GM12878 (cell line): ENCODE results near the gene MYBPC1. TPM values are rescaled to one million over a fixed set of nuclear protein-coding genes. Genes with fewer than 3 reads are reported as not detected.

Source experiments
- ATAC-seq: fragments of 200-7000 bp; cut with Tn5 transposase; 3 replicates; pipeline ENCODE4 v1.9.1; 2020; ENCODE audit warnings: mild to moderate bottlenecking, moderate library complexity
- BruUV-seq: library from RNA; stranded (reverse); fragments of 400-500 nt; replicated peaks from 2 replicates; lab custom pipeline; 2021; lab: Mats Ljungman, UMichigan
- CTCF ChIA-PET: fragments of 300-600 bp; sonication (Branson Sonifier 250); formaldehyde crosslinking; extraction: SDS; loops from one replicate; lab custom pipeline; 2021; ENCODE audit warnings: inconsistent platforms; lab: Yijun Ruan, JAX
- POLR2A ChIA-PET: fragments of 350-600 bp; formaldehyde crosslinking; extraction: SDS; loops from one replicate; lab custom pipeline; 2021; ENCODE audit warnings: inconsistent platforms; lab: Charles Lee
- RAD21 ChIA-PET: fragments of 300-600 bp; sonication (Branson Sonifier 250); formaldehyde crosslinking; loops from one replicate; lab custom pipeline; 2023; ENCODE audit warnings: antibody characterized with exemption; ENCODE audit not compliant: unreplicated experiment; lab: Charles Lee
- SMC1A ChIA-PET: fragments of 300-600 bp; sonication (Branson Sonifier 250); formaldehyde crosslinking; loops from one replicate; lab custom pipeline; 2023; ENCODE audit not compliant: unreplicated experiment, uncharacterized antibody; lab: Charles Lee
- DNase-seq: peaks from one replicate; pipeline ENCODE4 v3.0.0-alpha.2; 2011; ENCODE audit warnings: low read depth, low spot score
- FAIRE-seq: peaks from 3 replicates; lab custom pipeline; 2011; peaks lifted over from hg19 to GRCh38; lab: Jason Lieb, UNC
- H2AFZ ChIP-seq: 2 replicates; pipeline ENCODE4 v1.6.0; 2011; ENCODE audit warnings: low read depth, low read length, control low read depth; ENCODE audit not compliant: control insufficient read depth
- H3K27ac ChIP-seq: 2 replicates; pipeline ENCODE4 v1.5.1; 2011; ENCODE audit warnings: control low read depth; ENCODE audit not compliant: control insufficient read depth, insufficient read depth
- H3K27me3 ChIP-seq, 2 experiments: replicated peaks in 1 of 2; 2 replicates each; pipeline versions ENCODE4 v1.6.0 to v1.6.1; 2011; ENCODE audit warnings: low read length in 1 of 2; ENCODE audit not compliant: control insufficient read depth in 2 of 2, insufficient read depth in 2 of 2
- H3K36me3 ChIP-seq, 2 experiments: 2 replicates each; pipeline ENCODE4 v1.5.1; 2011; ENCODE audit warnings: low read length in 1 of 2; ENCODE audit not compliant: control insufficient read depth in 2 of 2, insufficient read depth in 2 of 2
- H3K4me1 ChIP-seq: 2 replicates; pipeline ENCODE4 v1.6.1; 2011; ENCODE audit warnings: mild to moderate bottlenecking, low read length, moderate library complexity, mixed read lengths; ENCODE audit not compliant: control insufficient read depth, insufficient read depth
- H3K4me2 ChIP-seq: 2 replicates; pipeline ENCODE4 v1.6.0; 2011; ENCODE audit warnings: control low read depth; ENCODE audit not compliant: control insufficient read depth, insufficient read depth
- H3K4me3 ChIP-seq: fragments of 200-600 bp; sonication (generic); 2 replicates; pipeline ENCODE4 v1.5.1; 2016
- H3K79me2 ChIP-seq: 2 replicates; pipeline ENCODE4 v1.6.0; 2011; ENCODE audit warnings: low read length; ENCODE audit not compliant: control insufficient read depth, insufficient read depth
- H3K9ac ChIP-seq: 2 replicates; pipeline ENCODE4 v1.8.0; 2011; ENCODE audit warnings: low read length, control low read depth, mixed read lengths; ENCODE audit not compliant: control insufficient read depth, insufficient read depth
- H3K9me3 ChIP-seq: replicated peaks from 3 replicates; pipeline ENCODE4 v1.5.1; 2011; ENCODE audit warnings: mild to moderate bottlenecking, low read length; ENCODE audit not compliant: control insufficient read depth, insufficient read depth
- H4K20me1 ChIP-seq: 2 replicates; pipeline ENCODE4 v1.6.0; 2011; ENCODE audit not compliant: control insufficient read depth, insufficient read depth
- CBX3 ChIP-seq: fragments of 200-600 bp; sonication (generic); IDR thresholded peaks from 2 replicates; pipeline ENCODE4 v1.6.1; 2016; ENCODE audit warnings: low read depth, borderline replicate concordance
- CHD2 ChIP-seq: IDR thresholded peaks from 2 replicates; pipeline ENCODE4 v1.6.1; 2011; ENCODE audit warnings: low read depth, low read length, improper control_type of control experiment, borderline replicate concordance
- CHD4 ChIP-seq: fragments of 200-600 bp; sonication (generic); IDR thresholded peaks from 2 replicates; pipeline ENCODE4 v1.6.1; 2016; ENCODE audit warnings: mild to moderate bottlenecking
- E4F1 ChIP-seq: fragments of 450-650 bp; IDR thresholded peaks from 2 replicates; pipeline ENCODE4 v1.6.1; 2018; ENCODE audit warnings: borderline replicate concordance, mild to moderate bottlenecking; ENCODE audit not compliant: partially characterized antibody
- EED ChIP-seq: sonication (generic); IDR thresholded peaks from 2 replicates; pipeline ENCODE4 v1.6.1; 2016; ENCODE audit warnings: antibody characterized with exemption, low read depth
- HDAC6 ChIP-seq: fragments of 200-600 bp; sonication (generic); IDR thresholded peaks from one replicate; pipeline ENCODE4 v1.8.0; 2017; ENCODE audit warnings: antibody characterized with exemption; ENCODE audit not compliant: unreplicated experiment
- IRF5 ChIP-seq: fragments of 450-650 bp; IDR thresholded peaks from 2 replicates; pipeline ENCODE4 v1.6.1; 2017; ENCODE audit warnings: borderline replicate concordance
- KLF5 ChIP-seq: fragments of 450-650 bp; IDR thresholded peaks from 2 replicates; pipeline ENCODE4 v1.6.1; 2014; ENCODE audit warnings: mild to moderate bottlenecking; ENCODE audit not compliant: partially characterized antibody
- MYC ChIP-seq: IDR thresholded peaks from 2 replicates; pipeline ENCODE4 v1.6.1; 2011; ENCODE audit warnings: mild to moderate bottlenecking, low read length, moderate library complexity, inconsistent platforms; ENCODE audit not compliant: insufficient read depth, insufficient replicate concordance, insufficient read length, severe bottlenecking
- PML ChIP-seq: IDR thresholded peaks from 2 replicates; pipeline ENCODE4 v1.6.1; 2012; ENCODE audit warnings: low read length, inconsistent platforms
- POLR2A ChIP-seq: IDR thresholded peaks from 2 replicates; pipeline ENCODE4 v1.6.1; 2011; ENCODE audit warnings: low read depth, mild to moderate bottlenecking, low read length
- USF2 ChIP-seq: IDR thresholded peaks from 2 replicates; pipeline ENCODE4 v1.6.1; 2011; ENCODE audit warnings: low read depth, low read length, improper control_type of control experiment, borderline replicate concordance
- WGBS: methylation state at CpG from one replicate; pipeline ENCODE4 v1.1.6; 2016; ENCODE audit warnings: low lambda C conversion rate; ENCODE audit not compliant: insufficient replicate concordance, insufficient coverage; ENCODE audit errors: missing lambda C conversion rate; 5-methylcytosine and 5-hydroxymethylcytosine counted together
- in situ Hi-C: fragments of 300-500 bp; cut with MboI; formaldehyde crosslinking; loops from 9 replicates; pipeline ENCODE4 v1.14.3; 2018; ENCODE audit warnings: mixed read lengths
- intact Hi-C: fragments of 100-400 bp; cut with micrococcal nuclease; formaldehyde crosslinking; loops from one replicate; pipeline ENCODE4 v1.14.2; 2022; ENCODE audit not compliant: unreplicated experiment
- polyA plus RNA-seq, 11 experiments: library from polyadenylated mRNA; depleted of rRNA in 4 of 11; unstranded in 6 of 11; stranded (reverse) in 5 of 11; fragments of >200 nt; fragmentation: Nextera tagmentation in 4 of 11; fragmentation: Illumina TruSeq in 1 of 11; extraction: Ambion mirVana in 4 of 11; extraction: Trizol in 1 of 11; gene quantifications; 1 replicate in 1 of 11; 2 replicates in 10 of 11; pipeline versions ENCODE4 v1.2.1 to v1.2.3, GENCODE V29; 2011 to 2016; ENCODE audit warnings: inconsistent platforms in 2 of 11, missing spikeins in 2 of 11, low read depth in 1 of 11
- total RNA-seq, 4 experiments: library from RNA; depleted of rRNA in 3 of 4; stranded (reverse); fragments of >200 nt in 3 of 4; fragmentation: Illumina TruSeq in 1 of 4; extraction: Trizol in 1 of 4; gene quantifications; 2 replicates each; pipeline versions ENCODE4 v1.2.1 to v1.2.3, GENCODE V29; 2013 to 2021
- TF ChIP-seq, protein P1 (sequence below): IDR thresholded peaks from 2 replicates; pipeline ENCODE4 v1.6.1; 2012; ENCODE audit warnings: mild to moderate bottlenecking, low read depth, low read length

The MYBPC1 gene
- total and polyA plus RNA-seq, 10 of the 15 experiments (the other 5 are each of a cell fraction or from before 2014, with no cell fraction given) = not detected

DNA sequence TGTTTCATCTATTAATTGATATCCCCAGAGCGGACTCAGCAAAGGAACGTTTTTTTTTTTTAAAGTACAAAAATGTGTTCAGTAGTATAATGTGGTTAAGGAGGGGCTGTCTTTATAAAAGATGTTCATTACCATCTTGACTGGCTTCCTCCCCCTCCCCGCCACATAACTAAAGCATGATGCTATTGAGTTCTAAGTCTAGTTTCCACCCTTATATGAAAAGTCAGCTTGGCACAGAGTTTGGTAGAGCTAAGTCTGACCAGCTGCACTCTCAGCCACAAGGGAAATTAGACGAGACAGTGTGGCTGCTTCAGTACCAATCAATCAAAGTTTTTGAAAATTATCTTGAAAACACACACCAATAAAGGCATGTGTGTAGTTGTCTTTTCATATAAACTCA, 1.9 kb upstream of the MYBPC1 start (continued):
- TF ChIP-seq MYC = no peak
- TF ChIP-seq, all 136 proteins: peak for 0

DNA sequence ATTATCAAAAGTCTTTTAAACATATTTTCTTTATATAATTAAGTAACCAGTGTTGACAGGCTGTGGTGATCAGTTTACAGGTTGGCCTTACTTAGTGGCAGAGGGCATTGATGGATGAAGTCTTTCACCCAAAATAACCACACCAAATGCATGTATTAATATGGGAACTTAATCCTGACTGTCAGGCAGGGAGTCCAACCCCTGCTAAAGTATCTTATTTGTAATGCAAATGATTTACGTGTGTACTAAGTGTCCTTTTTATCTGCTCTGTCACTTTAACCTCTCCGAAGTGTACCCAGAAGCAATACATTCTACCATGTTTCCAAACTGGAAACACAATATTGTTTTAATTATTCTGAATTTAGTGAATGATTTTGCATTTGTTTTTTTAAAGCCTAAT, 1.4 kb downstream of the MYBPC1 start:
- TF ChIP-seq KLF5 (no peak), CHD4 (no peak), USF2 (no peak), POLR2A (no peak), CBX3 (no peak), CHD2 (no peak), EED (no peak), PML (no peak), E4F1 (no peak), IRF5 (no peak), HDAC6 (no peak)
- TF ChIP-seq, protein P1, sequence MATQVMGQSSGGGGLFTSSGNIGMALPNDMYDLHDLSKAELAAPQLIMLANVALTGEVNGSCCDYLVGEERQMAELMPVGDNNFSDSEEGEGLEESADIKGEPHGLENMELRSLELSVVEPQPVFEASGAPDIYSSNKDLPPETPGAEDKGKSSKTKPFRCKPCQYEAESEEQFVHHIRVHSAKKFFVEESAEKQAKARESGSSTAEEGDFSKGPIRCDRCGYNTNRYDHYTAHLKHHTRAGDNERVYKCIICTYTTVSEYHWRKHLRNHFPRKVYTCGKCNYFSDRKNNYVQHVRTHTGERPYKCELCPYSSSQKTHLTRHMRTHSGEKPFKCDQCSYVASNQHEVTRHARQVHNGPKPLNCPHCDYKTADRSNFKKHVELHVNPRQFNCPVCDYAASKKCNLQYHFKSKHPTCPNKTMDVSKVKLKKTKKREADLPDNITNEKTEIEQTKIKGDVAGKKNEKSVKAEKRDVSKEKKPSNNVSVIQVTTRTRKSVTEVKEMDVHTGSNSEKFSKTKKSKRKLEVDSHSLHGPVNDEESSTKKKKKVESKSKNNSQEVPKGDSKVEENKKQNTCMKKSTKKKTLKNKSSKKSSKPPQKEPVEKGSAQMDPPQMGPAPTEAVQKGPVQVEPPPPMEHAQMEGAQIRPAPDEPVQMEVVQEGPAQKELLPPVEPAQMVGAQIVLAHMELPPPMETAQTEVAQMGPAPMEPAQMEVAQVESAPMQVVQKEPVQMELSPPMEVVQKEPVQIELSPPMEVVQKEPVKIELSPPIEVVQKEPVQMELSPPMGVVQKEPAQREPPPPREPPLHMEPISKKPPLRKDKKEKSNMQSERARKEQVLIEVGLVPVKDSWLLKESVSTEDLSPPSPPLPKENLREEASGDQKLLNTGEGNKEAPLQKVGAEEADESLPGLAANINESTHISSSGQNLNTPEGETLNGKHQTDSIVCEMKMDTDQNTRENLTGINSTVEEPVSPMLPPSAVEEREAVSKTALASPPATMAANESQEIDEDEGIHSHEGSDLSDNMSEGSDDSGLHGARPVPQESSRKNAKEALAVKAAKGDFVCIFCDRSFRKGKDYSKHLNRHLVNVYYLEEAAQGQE = no peak
- intact Hi-C loops (no loop called here), in situ Hi-C loops (no loop called here)
- no peak for ATAC-seq
- Histone ChIP-seq H3K4me3 (no peak overlapping the region), H3K4me1 (no peaks in the 10 kb centered on the region), H3K9ac (no peak overlapping the region), H2AFZ (no peak overlapping the region), H3K4me2 (no peak overlapping the region), H3K36me3 (no peaks in the 10 kb centered on the region), H3K9me3 (no peaks in the 10 kb centered on the region), H3K27me3 (no peaks in the 10 kb centered on the region; a peak in 1 of 4 replicates), H3K79me2 (no peaks in the 10 kb centered on the region), H4K20me1 (no peaks in the 10 kb centered on the region), H3K27ac (no peak overlapping the region)
- WGBS = 25% methylated on average over 2 of the region's 2 CpGs
- no TSS peak for BruUV-seq
- DNase-seq = no peak
- ChIA-PET POLR2A (no interaction called here), SMC1A (interaction anchor here (0.9 to 1.2 kb wide), 2 partner anchors 8 to 19 kb away, joined by 3 read pairs; no protein-coding TSS in a partner anchor), RAD21 (no interaction called here), CTCF (interaction anchor here (1.1 kb wide), 1 partner anchor 25 kb away, joined by 3 read pairs; no protein-coding TSS in a partner anchor)
- FAIRE-seq = no peak
